DMS 273 treated with DMSO at 0.1 percent for 48 hours (cell line): ENCODE results near the gene BATF.
"Not testable (repeated sequence)": the region's sequence is repeated elsewhere in the genome, so short reads cannot be mapped to it uniquely, and the experiment has no call there.

Experiments
- DNase-seq: peaks from one replicate; lab custom pipeline; 2025; lab: John Stamatoyannopoulos, UW

The BATF gene, protein sequence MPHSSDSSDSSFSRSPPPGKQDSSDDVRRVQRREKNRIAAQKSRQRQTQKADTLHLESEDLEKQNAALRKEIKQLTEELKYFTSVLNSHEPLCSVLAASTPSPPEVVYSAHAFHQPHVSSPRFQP

GRCh38 chr14:75522224-75522982 is at the start of gene BATF:
TSS of gene BATF (plus strand) at chr14:75522469. CDS start at chr14:75522683, 214 bp downstream.
- no peak for DNase-seq

- DNase-seq, result not testable (repeated sequence)
These were observed 48.1 kb upstream of the BATF start for GRCh38 chr14:75474127-75474526.

DNA sequence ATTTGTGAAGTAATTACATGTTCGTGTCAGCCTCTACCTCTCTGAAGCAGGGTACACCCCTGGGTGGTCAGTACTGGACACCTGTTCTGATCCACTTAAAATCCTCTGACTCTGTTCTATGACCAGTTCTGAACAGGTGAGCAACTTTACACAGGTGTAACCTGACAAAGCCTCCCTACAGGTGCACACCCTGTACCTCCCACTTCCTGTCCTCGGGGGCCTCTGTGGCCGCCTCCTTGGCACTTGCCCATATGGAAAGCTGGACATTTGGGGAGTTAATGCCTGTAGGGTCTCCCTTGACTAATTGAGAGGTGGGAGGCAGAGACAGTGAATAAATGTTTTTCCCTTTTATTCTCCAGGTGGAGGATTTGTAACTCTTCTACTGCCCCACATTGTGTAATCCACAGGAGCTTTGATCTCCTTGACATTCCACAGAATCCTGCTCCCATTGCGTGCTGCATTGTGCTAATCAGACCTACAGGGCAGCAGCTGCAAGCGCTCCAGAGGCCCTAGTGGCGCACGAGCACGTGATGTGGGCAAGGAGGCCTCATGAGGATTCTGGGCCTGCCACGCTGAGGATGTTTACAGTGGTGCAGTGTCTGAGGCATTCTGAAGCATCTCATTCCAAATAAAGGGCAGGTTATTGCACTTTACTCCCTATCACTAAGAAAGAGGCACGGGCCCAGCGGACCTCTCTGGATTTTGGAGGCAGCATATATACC is 45.8 kb upstream of the BATF start:
- no peak for DNase-seq

DNA sequence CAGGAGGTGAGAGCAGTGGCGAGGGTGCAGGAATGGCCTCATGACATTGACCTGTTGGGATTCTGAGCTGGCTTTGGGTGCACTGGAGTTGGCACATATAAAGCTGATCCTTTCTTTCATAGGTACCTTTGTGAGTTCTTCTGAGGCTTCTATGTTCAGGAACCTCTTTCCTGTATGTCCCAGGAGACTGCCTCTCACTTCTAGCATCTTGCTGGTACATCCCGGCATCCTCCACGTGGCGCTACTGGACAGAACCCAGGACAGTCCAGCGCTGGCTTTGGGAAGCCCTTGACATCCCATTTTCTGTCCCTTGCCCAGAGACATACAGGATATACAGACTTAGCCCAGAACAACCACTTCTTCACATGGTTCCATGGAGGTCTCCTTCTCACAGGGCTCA is 44.4 kb upstream of the BATF start:
- DNase-seq, result no peak

DNA sequence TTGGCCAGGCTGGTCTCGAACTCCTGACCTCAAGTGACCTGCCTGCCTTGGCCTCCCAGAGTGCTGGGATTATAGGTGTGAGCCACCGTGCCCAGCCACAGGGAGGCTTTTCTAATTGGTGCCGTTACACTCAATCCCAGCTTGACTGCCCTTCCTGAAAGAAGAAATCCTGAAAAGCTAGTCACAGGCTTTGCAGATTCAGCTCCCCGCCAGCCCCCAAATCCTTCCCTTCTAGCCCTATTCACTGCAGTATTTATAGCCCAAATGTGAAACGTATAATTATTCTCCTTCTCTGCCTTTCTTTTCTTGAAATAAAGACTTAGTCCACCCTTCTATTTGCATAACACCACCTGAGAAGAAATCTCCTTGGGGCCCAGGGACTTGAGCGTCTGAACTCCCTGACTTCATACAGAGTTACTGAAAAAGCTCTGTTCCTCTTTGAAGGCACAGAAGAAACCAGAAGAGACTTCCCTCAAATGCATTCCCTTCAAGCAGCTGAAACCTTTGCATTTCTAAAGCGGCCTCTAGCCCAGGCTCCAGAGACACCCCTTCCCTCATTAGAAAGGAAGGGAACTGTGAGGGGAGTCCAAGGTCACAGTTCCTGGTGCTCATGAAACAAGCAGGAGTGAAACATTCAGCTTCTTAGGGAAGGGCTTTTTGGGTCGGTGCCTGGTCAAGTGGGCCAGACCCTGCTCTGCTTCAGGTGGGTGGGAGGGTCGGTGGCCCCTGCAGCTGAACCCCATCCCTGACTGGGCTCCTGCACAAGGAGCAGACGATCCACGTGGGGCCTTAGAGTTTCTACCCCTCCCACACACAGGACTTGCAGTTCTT is 42.3 kb upstream of the BATF start:
- no peak for DNase-seq

GRCh38 chr14:75482366-75482765 is 39.9 kb upstream of the BATF start:
- no peak for DNase-seq

- DNase-seq, result no peak
These were observed 37.4 kb upstream of the BATF start for GRCh38 chr14:75484711-75485429.

DNA sequence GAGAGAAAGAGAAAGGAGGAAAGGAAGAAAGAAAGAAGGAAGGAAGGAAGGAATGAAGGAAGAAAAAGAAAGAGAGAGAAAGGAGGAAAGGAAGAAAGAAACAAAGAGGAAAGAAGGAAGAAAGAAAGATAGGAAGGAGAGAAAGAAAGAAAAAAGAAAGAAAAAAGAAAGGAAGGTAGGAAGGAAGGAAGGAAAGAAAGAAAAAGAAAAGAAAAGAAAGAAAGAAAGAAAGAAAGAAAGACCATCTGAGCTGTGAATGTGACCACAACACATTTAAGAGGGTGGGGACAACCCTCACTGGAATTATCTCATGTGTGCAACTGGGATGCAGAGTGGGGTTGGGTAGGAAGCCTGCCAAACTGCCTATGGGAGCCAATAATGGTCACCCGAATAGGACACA is 36.0 kb upstream of the BATF start:
- no peak for DNase-seq

DNA sequence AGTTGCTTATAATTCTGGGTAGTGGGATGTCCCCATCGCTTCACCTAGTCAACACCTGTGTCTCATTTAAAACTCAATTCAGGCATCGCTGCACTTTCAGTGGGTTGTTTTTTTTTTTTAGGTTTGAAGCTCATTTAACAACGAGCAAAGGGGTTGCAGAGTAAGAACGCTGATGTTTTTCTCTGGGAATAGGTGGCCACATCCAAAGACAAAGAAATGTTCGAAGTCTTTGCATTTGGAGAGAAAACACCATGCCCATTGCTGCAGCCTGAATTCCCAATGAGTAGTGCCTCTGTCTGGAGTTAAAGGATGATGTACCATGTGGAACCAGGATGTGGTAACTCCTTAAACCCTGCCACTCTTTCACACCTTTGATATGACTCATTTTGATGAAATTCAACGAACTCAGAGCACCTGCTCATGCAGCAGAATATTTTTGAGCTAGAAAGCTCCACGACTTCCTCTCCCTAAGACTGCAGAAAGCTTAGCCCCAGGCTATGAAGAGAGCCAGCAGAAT is 35.1 kb upstream of the BATF start:
- no peak for DNase-seq

- no peak for DNase-seq
These were observed 32.8 kb upstream of the BATF start for GRCh38 chr14:75489480-75489837.

- DNase-seq, result no peak
These were observed 30.8 kb upstream of the BATF start for GRCh38 chr14:75491376-75491978.

GRCh38 chr14:75492832-75493591 is 29.3 kb upstream of the BATF start:
- DNase-seq, result no peak

- DNase-seq, result no peak
These were observed 28.6 kb upstream of the BATF start for GRCh38 chr14:75493592-75494087.

DNA sequence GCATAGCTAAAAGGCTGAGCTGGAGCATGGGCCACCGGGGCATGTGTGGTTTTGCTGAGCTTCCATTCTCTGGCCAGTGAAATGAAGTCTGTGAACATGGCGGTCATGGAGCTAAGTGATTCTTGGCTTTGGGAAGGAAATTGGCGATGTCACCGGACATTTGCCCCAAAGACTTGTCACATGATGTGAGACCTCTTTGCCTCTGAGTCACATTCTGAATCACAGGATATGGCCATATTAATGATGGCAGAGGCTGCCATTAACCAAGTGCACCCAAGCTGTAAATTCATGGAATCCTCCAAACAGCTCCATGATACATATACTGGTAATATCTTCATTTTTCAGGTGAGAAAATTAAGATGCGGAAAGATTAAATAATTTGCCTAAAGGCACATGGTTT is 27.4 kb upstream of the BATF start:
- no peak for DNase-seq

GRCh38 chr14:75495399-75495798 is 26.9 kb upstream of the BATF start:
- no peak for DNase-seq

DNA sequence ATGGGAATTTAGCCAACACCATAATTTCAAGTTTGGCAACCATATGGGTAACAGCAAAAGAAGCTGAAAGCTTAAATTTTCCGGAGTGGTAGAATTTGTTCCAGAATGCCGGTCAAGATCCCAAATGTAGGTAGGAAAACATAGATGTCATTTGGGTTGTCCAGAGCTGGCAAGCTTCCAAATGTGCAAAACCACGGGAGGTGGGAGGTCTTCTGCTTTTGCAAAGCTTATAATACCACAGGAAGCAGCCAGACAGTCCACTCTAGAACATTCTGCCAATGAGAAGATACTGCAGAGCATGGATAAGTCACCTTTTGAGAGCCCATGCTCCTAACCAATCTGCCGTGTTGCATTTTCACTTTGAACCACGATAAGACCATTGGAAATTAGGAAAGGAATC is 26.4 kb upstream of the BATF start:
- no peak for DNase-seq

DNA sequence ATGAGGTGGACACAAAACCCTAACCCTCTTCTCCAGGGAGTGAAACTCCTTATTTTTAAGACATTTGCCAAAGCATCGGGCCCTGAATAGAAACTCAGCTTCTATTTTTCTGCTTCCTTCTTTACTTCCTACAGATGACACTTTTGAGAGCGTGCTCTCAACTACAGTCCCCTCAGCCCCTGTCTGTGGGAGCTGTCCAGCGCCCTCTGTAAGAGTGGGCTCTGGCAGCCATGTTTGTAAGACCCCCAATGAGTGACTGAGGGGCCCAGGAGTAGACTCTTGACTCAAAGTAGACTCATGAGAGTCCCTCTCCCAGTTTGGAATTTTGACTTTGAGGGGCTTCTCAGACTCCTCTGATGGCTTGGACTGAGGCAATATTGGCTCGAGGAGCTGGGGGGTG is 25.5 kb upstream of the BATF start:
- no peak for DNase-seq

DNA sequence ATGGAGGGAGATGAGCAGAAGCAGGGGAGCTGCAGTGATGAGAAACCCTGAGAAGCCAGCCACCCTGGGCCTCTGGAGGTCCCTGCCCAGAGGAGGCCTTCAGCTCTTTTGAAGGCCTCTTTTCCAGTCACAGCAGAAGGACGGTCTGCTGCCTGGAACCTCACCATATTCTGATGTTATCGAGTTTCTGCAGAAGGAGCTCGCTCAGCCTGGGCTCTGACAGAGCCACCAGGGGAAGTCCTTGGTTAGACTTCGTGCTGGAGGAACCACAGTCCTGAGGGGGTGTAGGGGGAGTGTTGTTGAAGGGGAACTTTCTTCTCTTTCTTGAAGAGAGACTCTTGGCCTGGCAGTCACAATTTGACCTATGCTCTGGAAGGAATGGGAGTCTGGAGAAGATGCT is 25.1 kb upstream of the BATF start:
- no peak for DNase-seq

DNA sequence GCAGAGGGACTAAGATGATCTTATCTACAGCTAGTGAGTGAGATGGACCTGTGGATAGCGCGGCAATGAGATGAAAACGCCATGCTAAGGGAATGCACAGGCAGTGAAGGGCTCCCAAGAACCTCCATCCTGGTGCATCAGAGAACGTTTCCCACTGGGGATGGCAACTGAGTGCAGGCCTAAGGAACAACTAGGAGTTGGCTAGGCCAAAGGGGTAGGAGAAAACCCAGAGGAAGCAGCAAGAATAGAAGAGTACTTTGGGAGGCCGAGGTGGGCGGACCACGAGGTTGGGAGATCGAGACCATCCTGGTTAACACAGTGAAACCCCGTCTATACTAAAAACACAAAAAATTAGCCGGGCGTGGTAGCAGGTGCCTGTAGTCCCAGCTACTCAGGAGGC is 24.6 kb upstream of the BATF start:
- DNase-seq, result no peak
